Activated T-helper 1 cell treated with Interleukin-2 at 50 U/mL for 16 hours (primary cell): Measurements from ENCODE around the gene A3GALT2.

Source experiments
- DNase-seq: peaks from one replicate; pipeline ENCODE4 v3.0.0-alpha.2; 2020; ENCODE audit warnings: low read depth

A3GALT2 gene

GRCh38 chr1:33320619-33321165 lies at the start of gene A3GALT2:
Gene A3GALT2 (minus strand): TSS chr1:33321098. CDS start chr1:33321098, 0 bp downstream.
- DNase-seq = no peak

GRCh38 chr1:33370301-33370700 lies 49.4 kb upstream of the A3GALT2 start:
- no peak for DNase-seq

GRCh38 chr1:33369764-33370163 lies 48.9 kb upstream of the A3GALT2 start:
- no peak for DNase-seq

- DNase-seq = no peak
Observed at GRCh38 chr1:33369081-33369480, 48.2 kb upstream of the A3GALT2 start.

- DNase-seq = no peak
Observed at GRCh38 chr1:33368431-33368830, 47.5 kb upstream of the A3GALT2 start.

GRCh38 chr1:33367485-33368405 lies 46.8 kb upstream of the A3GALT2 start:
- DNase-seq = peak; percentile 73

- DNase-seq = no peak
Observed at GRCh38 chr1:33366762-33367484, 46.0 kb upstream of the A3GALT2 start.

- DNase-seq = no peak
Observed at GRCh38 chr1:33365560-33365997, 44.7 kb upstream of the A3GALT2 start.

GRCh38 chr1:33364565-33364918 lies 43.6 kb upstream of the A3GALT2 start:
- no peak for DNase-seq

- no peak for DNase-seq
Observed at GRCh38 chr1:33363470-33363861, 42.6 kb upstream of the A3GALT2 start.

GRCh38 chr1:33363021-33363420 lies 42.1 kb upstream of the A3GALT2 start:
- no peak for DNase-seq

GRCh38 chr1:33361532-33362235 lies 40.8 kb upstream of the A3GALT2 start:
- no peak for DNase-seq

- DNase-seq = no peak
Observed at GRCh38 chr1:33360367-33360766, 39.5 kb upstream of the A3GALT2 start.

- DNase-seq = no peak
Observed at GRCh38 chr1:33359931-33360330, 39.0 kb upstream of the A3GALT2 start.

- DNase-seq = no peak
Observed at GRCh38 chr1:33358795-33359503, 38.1 kb upstream of the A3GALT2 start.

GRCh38 chr1:33358114-33358794 lies 37.4 kb upstream of the A3GALT2 start:
- DNase-seq = no peak

GRCh38 chr1:33357099-33357498 lies 36.2 kb upstream of the A3GALT2 start:
- no peak for DNase-seq

- no peak for DNase-seq
Observed at GRCh38 chr1:33354707-33355316, 33.9 kb upstream of the A3GALT2 start.

GRCh38 chr1:33353531-33353930 lies 32.6 kb upstream of the A3GALT2 start:
- DNase-seq = no peak

- no peak for DNase-seq
Observed at GRCh38 chr1:33351281-33351660, 30.4 kb upstream of the A3GALT2 start.
